Activated effector memory CD4-positive, alpha-beta T cell treated with Interleukin-2 at 50 U/mL for 16 hours (primary cell): Measurements from ENCODE around the gene IER5.
"Not testable (repeated sequence)": the region's sequence is repeated elsewhere in the genome, so short reads cannot be mapped to it uniquely, and the experiment has no call there.

Experiments used
- DNase-seq: peaks from one replicate; pipeline ENCODE4 v3.0.0-alpha.2; 2020

The IER5 gene

GRCh38 chr1:181099152-181100014 lies 10.9 kb downstream of the IER5 start:
- DNase-seq, result no peak

- no peak for DNase-seq
Measured at GRCh38 chr1:181100015-181100905, 11.8 kb downstream of the IER5 start.

- no peak for DNase-seq
Measured at GRCh38 chr1:181100934-181101333, 12.4 kb downstream of the IER5 start.

DNA sequence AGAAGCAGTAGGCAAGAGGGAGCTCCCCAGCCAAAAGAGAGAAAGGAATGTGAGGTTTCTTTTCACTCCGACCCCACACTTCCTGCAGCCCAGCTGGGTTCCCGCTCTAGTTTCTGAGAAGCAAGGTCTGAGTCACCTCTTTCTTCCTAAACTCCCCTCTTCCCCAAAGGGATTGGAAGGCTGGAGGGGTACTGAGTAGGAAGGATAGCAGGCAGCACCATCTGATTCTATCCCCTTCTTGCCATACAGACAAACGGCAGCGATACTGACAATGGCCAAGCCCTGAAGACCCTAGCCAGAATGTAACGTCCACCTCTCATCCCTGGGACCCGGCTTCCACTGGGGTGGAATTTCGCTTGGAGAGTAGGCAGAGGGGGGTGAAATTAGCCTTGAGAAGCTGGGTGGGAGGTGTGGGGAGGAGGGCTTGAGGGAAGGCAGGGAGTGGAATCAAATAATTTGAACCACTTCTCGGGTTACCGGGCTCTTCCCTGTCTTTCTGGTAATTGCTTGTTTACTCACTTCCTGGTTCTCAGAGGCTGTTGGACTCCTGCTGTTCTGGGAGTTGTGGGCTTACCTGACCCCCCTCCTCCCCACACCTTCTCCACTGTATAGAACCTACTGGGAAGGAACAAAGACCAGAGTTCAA lies 13.2 kb downstream of the IER5 start:
- DNase-seq, result no peak

DNA sequence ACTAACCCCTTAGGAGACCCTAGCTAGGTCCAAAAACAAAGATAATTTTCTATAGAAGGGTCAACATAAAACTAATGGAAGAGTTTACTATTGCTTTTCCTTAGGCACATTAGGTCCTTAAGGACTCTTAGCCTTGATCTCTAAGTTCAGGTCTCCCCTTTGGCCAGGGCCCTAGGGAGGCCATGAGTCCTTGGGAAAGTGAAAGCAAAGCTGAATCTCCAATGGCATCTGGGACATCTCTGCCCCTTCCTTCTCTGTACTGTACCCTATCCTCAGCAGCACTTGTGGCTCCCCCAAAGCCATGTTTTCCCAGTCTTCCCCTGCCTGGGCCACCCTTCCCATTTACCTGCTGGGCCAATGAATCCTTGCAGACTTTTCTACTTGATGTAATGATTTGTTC lies 14.3 kb downstream of the IER5 start:
- DNase-seq, result no peak

- DNase-seq, result no peak
Measured at GRCh38 chr1:181103399-181103798, 14.9 kb downstream of the IER5 start.

DNA sequence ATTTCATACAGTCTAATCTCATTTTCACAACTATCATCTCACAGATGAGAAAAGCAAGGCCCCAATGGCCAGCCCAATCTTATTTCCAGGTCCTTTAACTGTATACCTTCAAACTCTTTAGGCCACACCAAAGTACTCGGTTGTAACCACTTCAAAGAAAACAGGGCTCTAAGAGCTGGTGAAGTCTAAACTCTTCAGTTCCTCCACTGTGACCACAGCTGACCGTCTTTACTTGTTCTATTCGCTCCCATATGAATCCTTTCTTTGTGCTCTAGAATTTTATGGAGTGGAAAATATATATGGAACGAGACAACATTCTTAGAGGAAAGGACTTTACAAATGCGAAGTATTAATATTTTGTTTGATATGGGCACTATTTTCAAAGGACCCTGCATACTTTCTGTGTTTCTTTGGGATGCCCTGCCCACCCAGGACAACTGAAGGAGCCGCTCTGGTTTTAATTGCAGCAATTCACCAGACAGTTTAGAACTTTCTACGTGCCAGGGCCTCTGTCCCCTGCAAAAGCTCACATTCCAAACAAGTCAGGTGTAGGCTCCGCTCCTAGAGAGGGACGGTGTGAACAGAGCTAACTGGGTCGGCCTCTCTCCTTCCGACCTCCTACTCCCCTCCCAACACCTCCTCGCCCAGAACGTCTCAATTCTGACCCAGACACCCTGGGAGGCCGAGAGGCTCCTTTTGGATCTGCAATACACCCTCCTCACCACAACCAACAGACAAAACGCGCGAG lies 15.7 kb downstream of the IER5 start:
- no peak for DNase-seq

GRCh38 chr1:181104790-181105133 lies 16.3 kb downstream of the IER5 start:
- peak; percentile 26 for DNase-seq

- DNase-seq, result peak; percentile 90
Measured at GRCh38 chr1:181105134-181106021, 16.9 kb downstream of the IER5 start.

GRCh38 chr1:181106022-181106312 lies 17.5 kb downstream of the IER5 start:
- no peak for DNase-seq

- no peak for DNase-seq
Measured at GRCh38 chr1:181106479-181106878, 18.0 kb downstream of the IER5 start.

DNA sequence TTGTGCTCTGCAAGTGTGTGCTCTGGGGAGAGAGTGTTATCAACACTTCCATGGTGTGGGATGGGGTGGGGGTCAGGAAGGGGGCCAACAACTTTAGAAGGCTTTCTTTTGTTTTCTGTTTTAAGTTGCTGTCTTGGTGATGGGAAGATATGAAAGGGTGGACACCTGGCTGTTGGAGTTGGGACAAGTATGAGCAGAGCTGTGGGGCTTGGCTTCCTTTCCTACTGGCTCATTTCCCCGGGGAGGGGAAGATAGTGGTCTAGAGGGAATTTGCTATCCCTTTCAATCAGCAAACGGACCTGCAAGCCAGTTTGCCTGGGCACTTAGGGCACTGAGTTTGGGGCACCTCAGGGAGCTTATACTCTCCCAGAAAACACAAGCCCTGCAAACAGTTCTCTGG lies 19.2 kb downstream of the IER5 start:
- no peak for DNase-seq

- no peak for DNase-seq
Measured at GRCh38 chr1:181108304-181108867, 19.9 kb downstream of the IER5 start.

DNA sequence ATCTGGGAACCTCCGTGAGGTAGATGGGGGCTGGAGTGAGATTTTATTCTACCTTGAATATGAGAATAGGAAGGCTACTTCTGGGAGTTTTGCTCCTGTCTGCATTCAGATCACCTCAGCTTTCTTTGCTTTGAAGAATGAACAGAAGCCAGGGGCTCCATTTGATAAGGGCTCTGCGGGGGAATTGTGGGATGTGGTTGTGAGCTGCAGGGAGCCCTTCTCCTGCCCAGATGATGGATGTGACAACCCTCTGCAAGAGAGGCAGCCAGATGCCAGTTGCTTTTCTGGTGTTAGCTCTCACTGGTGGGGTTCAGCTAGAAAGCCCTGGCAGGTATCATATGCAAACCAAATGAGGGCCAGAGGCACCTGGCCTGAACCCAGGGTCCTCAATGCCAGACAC lies 21.5 kb downstream of the IER5 start:
- DNase-seq, result no peak

DNA sequence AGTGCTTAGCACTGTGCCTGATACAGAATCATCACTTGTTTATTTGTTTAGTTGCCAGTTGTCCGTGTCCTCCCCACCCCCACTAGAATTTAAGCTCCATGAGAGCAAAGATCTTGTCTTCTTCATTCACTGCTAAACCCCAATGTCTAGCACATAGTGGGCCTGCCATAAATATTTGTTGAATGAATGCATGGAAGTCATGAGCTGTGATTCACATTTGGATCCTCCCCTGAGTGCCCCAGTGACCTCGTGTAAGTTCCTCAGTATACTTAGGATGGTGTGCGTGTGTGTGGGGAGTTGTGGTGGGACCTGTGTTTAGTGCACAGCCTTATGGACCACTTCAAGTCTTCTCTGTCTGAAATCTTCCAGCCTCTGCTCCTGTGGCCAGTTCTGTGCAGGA lies 23.1 kb downstream of the IER5 start:
- no peak for DNase-seq

DNA sequence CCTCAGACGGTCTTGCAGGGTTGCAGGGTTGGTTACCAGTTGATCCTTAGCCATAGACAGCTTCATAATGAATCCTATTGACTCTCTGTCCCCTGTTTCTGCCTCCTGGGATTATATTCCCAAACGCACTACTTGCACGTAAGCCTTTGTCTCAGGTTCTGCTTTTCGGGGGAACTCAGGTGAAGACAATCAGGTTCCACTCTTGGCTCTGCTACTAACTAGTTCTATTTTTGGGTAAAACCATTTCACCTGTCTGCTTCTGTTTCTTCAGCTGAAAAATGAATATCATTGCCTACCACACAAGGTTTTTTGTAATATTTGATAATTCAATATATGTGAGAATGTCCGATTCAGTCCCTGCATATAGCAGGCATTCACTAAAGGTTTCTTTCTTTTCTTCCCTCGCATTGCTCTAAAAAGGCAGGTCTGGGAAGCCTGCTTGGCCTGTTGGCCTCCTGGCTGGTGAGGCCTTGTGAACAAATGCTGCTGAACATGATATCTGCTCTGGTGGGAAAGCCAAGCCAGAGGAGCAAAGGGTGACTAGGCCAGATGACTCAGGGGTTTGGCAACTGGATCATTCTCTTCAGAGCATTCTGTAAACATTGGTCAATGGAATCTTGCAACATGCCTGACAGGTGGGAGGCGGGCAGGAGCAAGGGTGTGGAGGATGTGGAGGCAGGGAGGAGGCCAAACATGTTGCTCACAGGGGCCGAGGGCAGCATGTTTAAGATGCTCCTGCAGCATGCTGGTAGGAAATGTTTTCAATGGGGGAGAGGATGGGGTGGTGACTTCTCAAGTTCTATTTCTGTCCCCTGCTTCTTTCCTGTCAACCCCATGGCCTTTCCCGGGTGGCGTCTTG lies 23.8 kb downstream of the IER5 start:
- DNase-seq, result no peak

GRCh38 chr1:181113059-181113641 lies 24.6 kb downstream of the IER5 start:
- no peak for DNase-seq

DNA sequence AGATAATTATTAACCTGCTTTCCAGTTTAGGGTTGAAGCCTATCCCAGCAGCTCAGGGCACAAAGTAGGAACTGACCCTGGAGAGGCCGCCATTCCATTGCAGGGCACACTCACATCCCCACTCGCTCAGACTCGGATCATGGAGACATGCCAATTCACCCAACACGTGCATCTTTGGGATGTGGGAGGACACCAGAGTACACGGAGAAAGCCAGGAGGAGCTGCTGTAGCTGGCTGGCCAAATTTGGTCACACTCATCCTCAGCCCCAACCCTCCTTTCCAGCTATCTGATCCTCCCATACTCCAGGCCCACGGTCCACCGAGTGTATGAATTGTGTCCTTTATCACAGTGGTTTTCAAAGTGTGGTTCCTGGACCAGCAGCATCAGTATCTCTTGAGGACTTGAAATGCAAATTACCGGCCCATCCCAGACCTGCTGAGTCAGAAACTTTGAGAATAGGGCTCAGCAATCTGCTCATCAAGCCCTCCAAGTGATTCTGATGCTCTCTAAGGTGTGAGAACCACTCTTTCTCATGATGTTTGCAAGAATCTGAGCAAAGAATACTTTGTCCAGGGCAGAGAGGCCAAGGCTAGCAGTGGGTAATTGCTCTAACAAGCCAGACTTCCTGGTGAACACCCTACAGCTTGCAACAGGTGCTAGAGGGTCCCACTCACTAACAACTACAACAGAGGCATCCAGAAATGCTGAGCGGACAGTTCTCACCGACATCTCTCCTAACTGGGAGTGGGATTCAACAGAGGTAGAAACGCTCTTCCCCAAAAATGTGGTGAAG lies 26.3 kb downstream of the IER5 start:
- DNase-seq, result no peak

DNA sequence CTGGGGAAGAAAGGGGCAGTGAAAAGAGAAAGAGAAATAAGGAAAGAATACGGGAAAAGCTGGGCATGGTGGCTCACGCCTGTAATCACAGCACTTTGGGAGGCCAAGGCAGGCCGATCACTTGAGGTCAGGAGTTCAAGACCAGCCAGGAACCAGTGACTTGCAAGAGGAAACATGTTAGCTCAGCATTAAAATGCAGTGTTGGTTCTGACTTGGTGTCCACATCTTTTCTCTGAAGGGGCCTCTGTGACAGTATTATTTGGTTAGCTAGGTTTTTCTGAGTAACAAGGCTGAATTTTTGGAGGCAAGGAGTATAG lies 26.8 kb downstream of the IER5 start:
- DNase-seq, result no peak

GRCh38 chr1:181115971-181116370 lies 27.5 kb downstream of the IER5 start:
- DNase-seq, result not testable (repeated sequence)
